ENCODE results near the gene TNRC6A.

- TF ChIP-seq CTCF (IDR thresholded peaks at IDR 0.05) (no peak), POLR2A (IDR thresholded peaks at IDR 0.05) (no peak), EP300 (IDR thresholded peaks at IDR 0.05) (no peak)
Measured at GRCh38 chr16:24729951-24730815, 732 bp downstream of the TNRC6A start.
